HepG2 (cell line): ENCODE results near the gene TMEM167A. TPM values are rescaled to one million over a fixed set of nuclear protein-coding genes. Genes with fewer than 3 reads are reported as not detected.

ENCODE experiments used
- BCL6 ChIP-seq: IDR thresholded peaks from 2 replicates; pipeline ENCODE4 v1.6.1; 2016; ENCODE audit warnings: missing genetic modification reagents, missing compliant biosample characterization
- FOXP1 ChIP-seq, 2 experiments: fragments of 450-650 bp in 1 of 2; IDR thresholded peaks; 2 replicates each; pipeline ENCODE4 v1.6.1; 2017 to 2018; ENCODE audit warnings: antibody characterized with exemption in 1 of 2
- GATAD2A ChIP-seq: IDR thresholded peaks from 2 replicates; pipeline ENCODE4 v1.6.1; 2016
- HOXA5 ChIP-seq: sonication (generic); formaldehyde crosslinking; IDR thresholded peaks from 2 replicates; pipeline ENCODE4 v1.4.0; 2020; ENCODE audit warnings: missing genetic modification reagents
- IRX3 ChIP-seq: sonication (generic); formaldehyde crosslinking; IDR thresholded peaks from 2 replicates; pipeline ENCODE4 v1.8.1; 2023; ENCODE audit warnings: mild to moderate bottlenecking, low read depth, missing genetic modification reagents, borderline replicate concordance
- NFIC ChIP-seq: IDR thresholded peaks from 2 replicates; pipeline ENCODE4 v1.6.1; 2012; ENCODE audit warnings: mild to moderate bottlenecking, low read length, inconsistent platforms
- PAWR ChIP-seq: sonication (generic); formaldehyde crosslinking; IDR thresholded peaks from 2 replicates; pipeline ENCODE4 v1.4.0; 2020; ENCODE audit warnings: missing genetic modification reagents, mild to moderate bottlenecking, borderline replicate concordance
- PITX1 ChIP-seq: sonication (generic); formaldehyde crosslinking; IDR thresholded peaks from 2 replicates; pipeline ENCODE4 v1.5.1; 2020; ENCODE audit warnings: mild to moderate bottlenecking, missing genetic modification reagents
- POGZ ChIP-seq: sonication (generic); formaldehyde crosslinking; IDR thresholded peaks from 2 replicates; pipeline ENCODE4 v1.4.0; 2020; ENCODE audit warnings: mild to moderate bottlenecking, missing genetic modification reagents
- SIN3A ChIP-seq: IDR thresholded peaks from 2 replicates; pipeline ENCODE4 v1.6.1; 2011; ENCODE audit warnings: low read depth, mild to moderate bottlenecking, control low read depth, low read length, borderline replicate concordance
- SKI ChIP-seq: fragments of 450-650 bp; IDR thresholded peaks from one replicate; pipeline ENCODE4 v1.6.1; 2018; ENCODE audit warnings: mild to moderate bottlenecking; ENCODE audit not compliant: partially characterized antibody
- SMAD3 ChIP-seq: sonication (generic); formaldehyde crosslinking; IDR thresholded peaks from 2 replicates; pipeline ENCODE4 v1.4.0; 2020; ENCODE audit warnings: missing genetic modification reagents
- YY1 ChIP-seq: IDR thresholded peaks from 2 replicates; pipeline ENCODE4 v1.6.1; 2011; ENCODE audit warnings: low read length, low read depth, moderate library complexity, mild to moderate bottlenecking; ENCODE audit not compliant: insufficient read depth, insufficient replicate concordance
- ZBTB20 ChIP-seq: sonication (generic); formaldehyde crosslinking; IDR thresholded peaks from 2 replicates; pipeline ENCODE4 v1.8.1; 2023; ENCODE audit warnings: missing genetic modification reagents, low read depth, mild to moderate bottlenecking, borderline replicate concordance
- ZBTB43 ChIP-seq: sonication (generic); formaldehyde crosslinking; conservative IDR thresholded peaks from 2 replicates; pipeline ENCODE4 v1.4.0; 2020; ENCODE audit warnings: missing genetic modification reagents
- ZMYM4 ChIP-seq: sonication (generic); formaldehyde crosslinking; IDR thresholded peaks from 2 replicates; pipeline ENCODE4 v1.8.1; 2023; ENCODE audit warnings: mild to moderate bottlenecking, missing genetic modification reagents
- ZNF558 ChIP-seq: sonication (generic); formaldehyde crosslinking; IDR thresholded peaks from 2 replicates; pipeline ENCODE4 v1.9.0; 2022; ENCODE audit warnings: mild to moderate bottlenecking, missing genetic modification reagents, borderline replicate concordance
- ZNF609 ChIP-seq: sonication (generic); formaldehyde crosslinking; IDR thresholded peaks from 2 replicates; pipeline ENCODE4 v1.4.0; 2020; ENCODE audit warnings: mild to moderate bottlenecking, missing genetic modification reagents, borderline replicate concordance
- polyA plus RNA-seq, 8 experiments: library from polyadenylated mRNA; depleted of rRNA in 3 of 8; stranded (reverse) in 7 of 8; unstranded in 1 of 8; fragments of >200 nt; fragmentation: Illumina TruSeq in 4 of 8; extraction: Trizol in 4 of 8; gene quantifications; 2 replicates each; pipeline versions ENCODE4 v1.2.1 to v1.2.3, GENCODE V29; 2011 to 2016; ENCODE audit warnings: low read depth in 4 of 8, missing spikeins in 1 of 8, mixed read lengths in 1 of 8; ENCODE audit not compliant: insufficient read depth in 1 of 8
- total RNA-seq, 5 experiments: library from RNA; depleted of rRNA; stranded (reverse); fragments of >200 nt; fragmentation: Illumina TruSeq; extraction: Trizol; gene quantifications; 2 replicates each; pipeline ENCODE4 v1.2.3, GENCODE V29; 2016; ENCODE audit warnings: low read depth in 1 of 5
- TF ChIP-seq, protein P1 (sequence below): sonication (generic); formaldehyde crosslinking; IDR thresholded peaks from 2 replicates; pipeline ENCODE4 v1.4.0; 2020; ENCODE audit warnings: missing genetic modification reagents
- TF ChIP-seq, protein P2 (sequence below): sonication (generic); formaldehyde crosslinking; IDR thresholded peaks from 2 replicates; pipeline ENCODE4 v1.9.0; 2021; ENCODE audit warnings: missing genetic modification reagents, borderline replicate concordance

The TMEM167A gene
- total and polyA plus RNA-seq, 2 of the 13 experiments (the other 11 are each of a cell fraction or from before 2014, with no cell fraction given), result 47.0 to 78.7 TPM

DNA sequence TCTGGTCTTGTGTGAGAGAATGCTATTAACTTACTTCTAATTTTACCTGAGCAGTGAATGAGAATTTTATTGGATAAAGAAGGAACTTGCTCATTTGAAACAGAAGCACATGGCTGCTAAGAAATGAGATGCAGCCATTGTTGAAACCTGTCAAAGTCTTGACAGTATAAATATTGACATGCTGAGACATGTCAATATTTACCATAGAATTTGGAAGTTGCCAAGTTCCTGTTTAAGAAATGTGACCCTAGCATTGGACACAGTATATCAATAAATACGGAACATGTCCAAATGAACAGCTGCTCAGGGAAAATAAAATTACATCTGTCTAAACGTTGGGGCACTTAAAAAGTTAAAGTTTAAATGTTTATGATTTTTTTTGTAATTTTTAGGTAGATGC is 7.9 kb upstream of the TMEM167A start (continued):
- TF ChIP-seq ZNF609 (peak; percentile 97), HOXA5 (CRISPR knock-in tag) (peak; percentile 76; the same call in 1 of the 2 replicates), PITX1 (CRISPR knock-in tag) (peak; percentile 89), GATAD2A (CRISPR knock-in tag) (peak; percentile 95), SIN3A (peak; percentile 77; the same call in 1 of the 2 replicates), ZNF558 (CRISPR knock-in tag) (no peak), POGZ (CRISPR knock-in tag) (peak; percentile 58; the same call in 1 of the 2 replicates), IRX3 (CRISPR knock-in tag) (no peak), SMAD3 (CRISPR knock-in tag) (peak; percentile 75; the same call in 1 of the 2 replicates), ZBTB20 (CRISPR knock-in tag) (peak; percentile 67; the same call in 1 of the 2 replicates), ZMYM4 (CRISPR knock-in tag) (peak; percentile 73; the same call in 1 of the 2 replicates), NFIC (peak; percentile 95), FOXP1 (IDR thresholded peaks at IDR 0.05) (no peak), FOXP1 (CRISPR knock-in tag; IDR thresholded peaks at IDR 0.05) (peak; percentile 93), BCL6 (CRISPR knock-in tag) (peak; percentile 94), SKI (peak; percentile 74), ZBTB43 (CRISPR knock-in tag) (0 out of 2 replicates have a peak, but pooled peaks have one; percentile 38), PAWR (CRISPR knock-in tag) (no peak), YY1 (peak; percentile 42)
- TF ChIP-seq, protein P1, sequence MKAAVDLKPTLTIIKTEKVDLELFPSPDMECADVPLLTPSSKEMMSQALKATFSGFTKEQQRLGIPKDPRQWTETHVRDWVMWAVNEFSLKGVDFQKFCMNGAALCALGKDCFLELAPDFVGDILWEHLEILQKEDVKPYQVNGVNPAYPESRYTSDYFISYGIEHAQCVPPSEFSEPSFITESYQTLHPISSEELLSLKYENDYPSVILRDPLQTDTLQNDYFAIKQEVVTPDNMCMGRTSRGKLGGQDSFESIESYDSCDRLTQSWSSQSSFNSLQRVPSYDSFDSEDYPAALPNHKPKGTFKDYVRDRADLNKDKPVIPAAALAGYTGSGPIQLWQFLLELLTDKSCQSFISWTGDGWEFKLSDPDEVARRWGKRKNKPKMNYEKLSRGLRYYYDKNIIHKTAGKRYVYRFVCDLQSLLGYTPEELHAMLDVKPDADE (CRISPR knock-in tag), result no peak
- TF ChIP-seq, protein P2, sequence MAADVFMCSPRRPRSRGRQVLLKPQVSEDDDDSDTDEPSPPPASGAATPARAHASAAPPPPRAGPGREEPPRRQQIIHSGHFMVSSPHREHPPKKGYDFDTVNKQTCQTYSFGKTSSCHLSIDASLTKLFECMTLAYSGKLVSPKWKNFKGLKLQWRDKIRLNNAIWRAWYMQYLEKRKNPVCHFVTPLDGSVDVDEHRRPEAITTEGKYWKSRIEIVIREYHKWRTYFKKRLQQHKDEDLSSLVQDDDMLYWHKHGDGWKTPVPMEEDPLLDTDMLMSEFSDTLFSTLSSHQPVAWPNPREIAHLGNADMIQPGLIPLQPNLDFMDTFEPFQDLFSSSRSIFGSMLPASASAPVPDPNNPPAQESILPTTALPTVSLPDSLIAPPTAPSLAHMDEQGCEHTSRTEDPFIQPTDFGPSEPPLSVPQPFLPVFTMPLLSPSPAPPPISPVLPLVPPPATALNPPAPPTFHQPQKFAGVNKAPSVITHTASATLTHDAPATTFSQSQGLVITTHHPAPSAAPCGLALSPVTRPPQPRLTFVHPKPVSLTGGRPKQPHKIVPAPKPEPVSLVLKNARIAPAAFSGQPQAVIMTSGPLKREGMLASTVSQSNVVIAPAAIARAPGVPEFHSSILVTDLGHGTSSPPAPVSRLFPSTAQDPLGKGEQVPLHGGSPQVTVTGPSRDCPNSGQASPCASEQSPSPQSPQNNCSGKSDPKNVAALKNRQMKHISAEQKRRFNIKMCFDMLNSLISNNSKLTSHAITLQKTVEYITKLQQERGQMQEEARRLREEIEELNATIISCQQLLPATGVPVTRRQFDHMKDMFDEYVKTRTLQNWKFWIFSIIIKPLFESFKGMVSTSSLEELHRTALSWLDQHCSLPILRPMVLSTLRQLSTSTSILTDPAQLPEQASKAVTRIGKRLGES (CRISPR knock-in tag), result peak; percentile 25; the same call in 1 of the 2 replicates
